GM18520 (cell line): ENCODE data around the gene BCAM.
"Not testable (repeated sequence)": the region's sequence is repeated elsewhere in the genome, so short reads cannot be mapped to it uniquely, and the experiment has no call there.

ENCODE experiments used
- ATAC-seq: cut with Tn5 transposase; IDR thresholded peaks from one replicate; pipeline ENCODE4 v1.9.1; 2021; ENCODE audit not compliant: unreplicated experiment

BCAM gene

GRCh38 chr19:44848036-44848811 is 39.3 kb downstream of the BCAM start:
- no peak for ATAC-seq

GRCh38 chr19:44848812-44849447 is 40.0 kb downstream of the BCAM start:
- ATAC-seq, result no peak

- ATAC-seq, result no peak
These were observed 41.8 kb downstream of the BCAM start for GRCh38 chr19:44850641-44851109.

- ATAC-seq, result no peak
These were observed 42.5 kb downstream of the BCAM start for GRCh38 chr19:44851427-44851826.

GRCh38 chr19:44855606-44856005 is 46.7 kb downstream of the BCAM start:
- no peak for ATAC-seq

- ATAC-seq, result no peak
These were observed 47.6 kb downstream of the BCAM start for GRCh38 chr19:44856421-44857083.

- no peak for ATAC-seq
These were observed 48.9 kb downstream of the BCAM start for GRCh38 chr19:44857837-44858236.

- ATAC-seq, result not testable (repeated sequence)
These were observed 52.7 kb downstream of the BCAM start for GRCh38 chr19:44861576-44861975.

GRCh38 chr19:44863990-44864389 is 55.1 kb downstream of the BCAM start:
- no peak for ATAC-seq

GRCh38 chr19:44865196-44865767 is 56.4 kb downstream of the BCAM start:
- no peak for ATAC-seq

- ATAC-seq, result no peak
These were observed 57.8 kb downstream of the BCAM start for GRCh38 chr19:44866664-44867063.

GRCh38 chr19:44867578-44867977 is 58.7 kb downstream of the BCAM start:
- no peak for ATAC-seq

- ATAC-seq, result no peak
These were observed 61.0 kb downstream of the BCAM start for GRCh38 chr19:44869733-44870470.
